Neuronal stem cell (in vitro differentiated cells): ENCODE measurements around the gene SMARCA5. TPM values are rescaled to one million over a fixed set of nuclear protein-coding genes. Genes with fewer than 3 reads are reported as not detected.

ENCODE experiments used
- DNase-seq: peaks from one replicate; pipeline ENCODE4 v3.0.0-alpha.2; 2013; ENCODE audit warnings: low spot score
- H2AFZ ChIP-seq: one replicate; pipeline ENCODE4 v1.6.1; 2013; ENCODE audit warnings: mild to moderate bottlenecking, low read length, inconsistent platforms
- H2AK5ac ChIP-seq: 2 replicates; pipeline ENCODE4 v1.6.1; 2013; ENCODE audit warnings: low read depth, mild to moderate bottlenecking, inconsistent platforms, low read length, moderate library complexity, mixed read lengths
- H2BK120ac ChIP-seq: 2 replicates; pipeline ENCODE4 v1.6.1; 2013; ENCODE audit warnings: low read depth, mild to moderate bottlenecking, inconsistent platforms, low read length, moderate library complexity, mixed read lengths
- H2BK12ac ChIP-seq: one replicate; pipeline ENCODE4 v1.6.1; 2013; ENCODE audit warnings: low read length, inconsistent platforms
- H2BK15ac ChIP-seq: 2 replicates; pipeline ENCODE4 v1.6.1; 2013; ENCODE audit warnings: mild to moderate bottlenecking, low read length, inconsistent platforms, mixed read lengths
- H2BK5ac ChIP-seq: one replicate; pipeline ENCODE4 v1.6.1; 2013; ENCODE audit warnings: inconsistent platforms, mild to moderate bottlenecking, low read length, moderate library complexity
- H3K14ac ChIP-seq: one replicate; pipeline ENCODE4 v1.6.1; 2013; ENCODE audit warnings: low read length, inconsistent platforms
- H3K18ac ChIP-seq: 2 replicates; pipeline ENCODE4 v1.6.1; 2013; ENCODE audit warnings: low read length, inconsistent platforms
- H3K23ac ChIP-seq: 2 replicates; pipeline ENCODE4 v1.6.1; 2013; ENCODE audit warnings: low read depth, mild to moderate bottlenecking, mixed read lengths, low read length, inconsistent platforms; ENCODE audit not compliant: poor library complexity
- H3K27ac ChIP-seq: replicated peaks from 3 replicates; pipeline ENCODE4 v1.5.1; 2013; ENCODE audit warnings: low read length, inconsistent platforms
- H3K27me3 ChIP-seq, 3 experiments: 2 replicates each; pipeline ENCODE4 v1.6.1; 2013; ENCODE audit warnings: low read length in 3 of 3, mild to moderate bottlenecking in 2 of 3, inconsistent platforms in 1 of 3, low read depth in 1 of 3, mixed read lengths in 1 of 3, moderate library complexity in 1 of 3; ENCODE audit not compliant: control insufficient read depth in 3 of 3, insufficient read depth in 3 of 3
- H3K36me3 ChIP-seq, 2 donors: replicated peaks in 1 of 2; 2 replicates each; pipeline ENCODE4 v1.6.1; 2013; ENCODE audit warnings: low read length in 2 of 2; ENCODE audit not compliant: control insufficient read depth in 2 of 2, insufficient read depth in 2 of 2
- H3K4ac ChIP-seq: 2 replicates; pipeline ENCODE4 v1.6.1; 2013; ENCODE audit warnings: inconsistent platforms, mild to moderate bottlenecking, low read length, moderate library complexity
- H3K4me1 ChIP-seq, 2 donors: 1 replicate in 1 of 2; 2 replicates in 1 of 2; pipeline ENCODE4 v1.6.1; 2013; ENCODE audit warnings: low read length in 2 of 2, low read depth in 1 of 2; ENCODE audit not compliant: control insufficient read depth in 2 of 2, insufficient read depth in 1 of 2
- H3K4me2 ChIP-seq: one replicate; pipeline ENCODE4 v1.6.1; 2013; ENCODE audit warnings: mild to moderate bottlenecking, low read length, inconsistent platforms; ENCODE audit not compliant: insufficient read depth, poor library complexity, severe bottlenecking
- H3K4me3 ChIP-seq, 2 donors: 2 replicates each; pipeline ENCODE4 v1.5.1; 2013; ENCODE audit warnings: low read length in 2 of 2, mild to moderate bottlenecking in 2 of 2, inconsistent platforms in 1 of 2, moderate library complexity in 1 of 2
- H3K79me1 ChIP-seq: one replicate; pipeline ENCODE4 v1.6.1; 2013; ENCODE audit warnings: low read depth, mild to moderate bottlenecking, inconsistent platforms, low read length, moderate library complexity
- H3K9ac ChIP-seq: one replicate; pipeline ENCODE4 v1.6.1; 2013; ENCODE audit warnings: mild to moderate bottlenecking, low read depth, low read length, inconsistent platforms; ENCODE audit not compliant: poor library complexity
- H3K9me3 ChIP-seq, 2 donors: replicated peaks in 1 of 2; 2 replicates each; pipeline versions ENCODE3 to v1.6.1; 2013; ENCODE audit warnings: low read length in 2 of 2, mild to moderate bottlenecking in 2 of 2, inconsistent platforms in 1 of 2, low read depth in 1 of 2, mixed read lengths in 1 of 2, moderate library complexity in 1 of 2; ENCODE audit not compliant: control insufficient read depth in 2 of 2, insufficient read depth in 1 of 2
- H4K8ac ChIP-seq: one replicate; pipeline ENCODE4 v1.6.1; 2013; ENCODE audit warnings: low read depth, mild to moderate bottlenecking, inconsistent platforms, low read length, moderate library complexity
- H4K91ac ChIP-seq: one replicate; pipeline ENCODE4 v1.6.1; 2013; ENCODE audit warnings: low read length, low read depth, mild to moderate bottlenecking, inconsistent platforms; ENCODE audit not compliant: poor library complexity
- WGBS, 2 donors: extraction: QIAGEN DNeasy Blood & Tissue Kit; methylation state at CpG; one replicate each; pipeline ENCODE4 v1.1.7; 2013; ENCODE audit warnings: missing lambda C conversion rate in 2 of 2, mixed read lengths in 1 of 2; ENCODE audit not compliant: insufficient read length in 2 of 2, insufficient replicate concordance in 1 of 2; ENCODE audit errors: extremely low coverage in 2 of 2; 5-methylcytosine and 5-hydroxymethylcytosine counted together
- polyA plus RNA-seq, 2 experiments: library from polyadenylated mRNA; stranded (reverse); fragments of 200-250 nt; gene quantifications; one replicate each; pipeline ENCODE4 v1.2.3, GENCODE V29; 2013

SMARCA5 gene
- 71.7 TPM for polyA plus RNA-seq (2013, experiment 1 of 2)
- polyA plus RNA-seq (2013, experiment 2 of 2) = 72.7 TPM

- H3K9me3 ChIP-seq = peaks cover 0 to 4% of the 10 kb centered on the region in 2 donors
- peak within 1 kb of the TSS; percentile 99 for H3K23ac ChIP-seq
- peak within 1 kb of the TSS; percentile 95 for H2BK5ac ChIP-seq
- no peaks in the 10 kb centered on the region for H3K27me3 ChIP-seq
- H2AFZ ChIP-seq = peak within 1 kb of the TSS; percentile 88
- peak within 1 kb of the TSS; percentile 98 for H3K4ac ChIP-seq
- peak within 1 kb of the TSS; percentile 99 for H3K18ac ChIP-seq
- peak within 1 kb of the TSS; percentile 80 for H3K4me2 ChIP-seq
- WGBS, 2 donors = no CpG with 5 or more reads among the region's 86 CpGs
- peak within 1 kb of the TSS; percentile 95 to 99 for H3K4me3 ChIP-seq
- no peaks in the 10 kb centered on the region for H3K79me1 ChIP-seq
- H2BK12ac ChIP-seq = peak within 1 kb of the TSS; percentile 1
- H3K9ac ChIP-seq = peak within 1 kb of the TSS; percentile 100
- peak within 1 kb of the TSS; percentile 97 for H3K14ac ChIP-seq
- no peak within 1 kb of the TSS for H4K8ac ChIP-seq
- H3K36me3 ChIP-seq = peaks cover 0 to 33% of the 10 kb centered on the region in 2 donors
- H3K4me1 ChIP-seq = peaks cover 2 to 4% of the 10 kb centered on the region in 2 donors
- peak within 1 kb of the TSS; percentile 87 for H2BK120ac ChIP-seq
- peak within 1 kb of the TSS; percentile 99 for H3K27ac ChIP-seq
- DNase-seq = peak; percentile 97
- peak within 1 kb of the TSS; percentile 96 for H2AK5ac ChIP-seq
- peak within 1 kb of the TSS; percentile 95 for H4K91ac ChIP-seq
- peak within 1 kb of the TSS; percentile 58 for H2BK15ac ChIP-seq
Observed at GRCh38 chr4:143513314-143514168, at the start of gene SMARCA5. TSS of gene SMARCA5 (plus strand) at chr4:143513702. CDS start at chr4:143513925, 223 bp downstream.

DNA sequence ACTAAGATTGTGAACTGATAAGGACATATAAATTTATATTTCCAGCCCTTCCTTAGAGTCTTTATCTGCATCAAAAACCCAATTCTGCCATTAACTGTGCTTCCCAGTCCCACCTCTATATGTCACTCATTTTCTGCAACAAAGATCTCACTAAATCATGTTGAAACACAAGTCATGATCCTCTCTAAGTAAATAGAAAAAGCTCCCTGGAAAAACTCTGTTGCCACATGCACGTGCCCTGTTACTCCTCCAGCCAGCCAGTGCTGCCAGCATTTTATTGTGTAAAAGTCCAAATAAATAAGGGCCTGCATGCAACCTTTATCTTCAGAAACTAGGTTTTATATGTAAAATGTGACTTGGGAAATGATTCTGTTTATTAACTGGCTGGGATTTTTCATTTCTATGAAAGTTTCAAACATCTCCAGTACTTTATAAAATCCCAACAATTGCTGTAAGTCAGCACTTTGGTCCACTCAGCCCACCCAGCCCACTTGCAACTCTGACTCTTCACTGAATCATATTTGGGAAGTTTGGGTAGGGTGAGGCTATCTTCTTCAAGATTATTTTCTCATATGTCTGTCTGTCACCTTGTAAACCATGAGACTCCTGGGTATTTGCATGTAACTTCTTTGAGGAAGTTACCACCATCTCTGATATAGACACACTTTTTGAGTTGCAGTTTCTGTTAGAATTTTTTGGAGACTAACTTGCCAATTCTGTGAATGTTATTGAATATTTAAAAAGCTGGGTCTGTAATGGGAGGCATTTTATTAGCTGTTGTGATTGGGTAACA is 40.0 kb upstream of the SMARCA5 start:
- Histone ChIP-seq H3K4me1 (no peaks in the 10 kb centered on the region), H2BK15ac (no peak overlapping the region), H3K27ac (no peak overlapping the region), H3K18ac (no peak overlapping the region), H4K91ac (no peak overlapping the region), H4K8ac (no peak overlapping the region), H3K36me3 (peaks cover 0 to 22% of the 10 kb centered on the region in 2 donors), H3K9ac (no peak overlapping the region), H3K14ac (no peak overlapping the region), H3K4ac (no peak overlapping the region), H3K4me3 (no peak overlapping the region), H3K9me3 (no peaks in the 10 kb centered on the region), H2BK12ac (no peak overlapping the region), H2AK5ac (no peak overlapping the region), H3K79me1 (no peaks in the 10 kb centered on the region), H2AFZ (no peak overlapping the region), H2BK120ac (no peak overlapping the region), H2BK5ac (no peak overlapping the region), H3K23ac (no peak overlapping the region), H3K27me3 (no peaks in the 10 kb centered on the region), H3K4me2 (no peak overlapping the region)
- WGBS, 2 donors = no CpG with 5 or more reads among the region's 1 CpG
- no peak for DNase-seq

DNA sequence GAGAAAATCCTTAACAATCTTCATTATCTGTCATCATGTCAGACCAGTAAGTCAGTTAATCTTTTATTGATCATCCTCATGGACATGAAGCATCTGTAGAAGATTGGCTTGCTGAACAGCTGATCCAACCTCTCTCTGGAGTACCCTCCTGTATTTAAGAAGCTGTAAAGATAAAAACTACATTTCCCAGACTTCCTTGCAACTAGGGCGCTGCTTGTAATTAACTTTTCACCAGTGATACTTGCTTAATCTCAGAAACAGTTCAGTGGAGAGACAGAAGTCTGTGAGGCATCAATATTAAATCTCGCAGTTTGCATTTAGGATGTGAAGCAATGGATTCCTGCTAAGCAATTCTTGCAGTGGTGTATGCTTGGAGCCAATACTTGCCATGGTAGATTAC is 36.0 kb upstream of the SMARCA5 start:
- no peak overlapping the region for H3K9ac ChIP-seq
- H3K9me3 ChIP-seq = no peaks in the 10 kb centered on the region
- no peak overlapping the region for H3K4ac ChIP-seq
- no peak overlapping the region for H3K23ac ChIP-seq
- no peak overlapping the region for H4K91ac ChIP-seq
- no peak overlapping the region for H2BK120ac ChIP-seq
- H2AFZ ChIP-seq = no peak overlapping the region
- no peaks in the 10 kb centered on the region for H3K4me1 ChIP-seq
- H3K36me3 ChIP-seq = peaks cover 0 to 5% of the 10 kb centered on the region in 2 donors
- no peak overlapping the region for H2BK12ac ChIP-seq
- no peaks in the 10 kb centered on the region for H3K27me3 ChIP-seq
- no CpG with 5 or more reads among the region's 2 CpGs for WGBS, 2 donors
- no peak overlapping the region for H3K4me3 ChIP-seq
- no peak overlapping the region for H2AK5ac ChIP-seq
- no peak overlapping the region for H2BK5ac ChIP-seq
- no peak for DNase-seq
- H3K18ac ChIP-seq = no peak overlapping the region
- H3K79me1 ChIP-seq = no peaks in the 10 kb centered on the region
- no peak overlapping the region for H4K8ac ChIP-seq
- H3K27ac ChIP-seq = no peak overlapping the region
- no peak overlapping the region for H3K4me2 ChIP-seq
- no peak overlapping the region for H3K14ac ChIP-seq
- H2BK15ac ChIP-seq = no peak overlapping the region

DNA sequence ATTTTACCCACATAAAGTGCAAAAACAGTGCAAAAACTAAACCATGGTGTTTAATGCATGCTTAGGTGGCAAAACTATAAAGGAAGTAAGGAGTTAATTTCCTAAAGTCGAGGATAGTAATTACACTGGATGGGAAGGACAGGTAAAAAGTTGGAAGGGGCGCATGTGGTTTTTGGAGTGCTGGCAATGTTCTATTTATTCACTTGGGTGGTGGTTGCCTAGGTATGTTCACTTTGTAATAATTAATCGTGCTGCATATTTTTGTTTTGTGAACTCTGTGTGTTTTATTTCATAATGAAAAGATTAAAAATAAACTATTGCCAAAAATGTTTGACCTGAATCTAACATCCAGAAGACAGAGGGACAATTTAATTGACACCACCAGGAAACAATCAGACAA is 32.1 kb upstream of the SMARCA5 start:
- no peaks in the 10 kb centered on the region for H3K79me1 ChIP-seq
- no peak overlapping the region for H3K14ac ChIP-seq
- H2BK12ac ChIP-seq = no peak overlapping the region
- no peak overlapping the region for H3K27ac ChIP-seq
- no peak overlapping the region for H2AFZ ChIP-seq
- no peak overlapping the region for H2BK15ac ChIP-seq
- H3K4ac ChIP-seq = no peak overlapping the region
- no peak overlapping the region for H2AK5ac ChIP-seq
- no peak overlapping the region for H3K4me3 ChIP-seq
- H3K4me1 ChIP-seq = no peaks in the 10 kb centered on the region
- no peak overlapping the region for H2BK120ac ChIP-seq
- H3K4me2 ChIP-seq = no peak overlapping the region
- no peaks in the 10 kb centered on the region for H3K36me3 ChIP-seq
- no peaks in the 10 kb centered on the region for H3K27me3 ChIP-seq
- H3K9ac ChIP-seq = no peak overlapping the region
- no peak overlapping the region for H3K18ac ChIP-seq
- H3K23ac ChIP-seq = no peak overlapping the region
- WGBS, 2 donors = no CpG with 5 or more reads among the region's 3 CpGs
- no peak overlapping the region for H2BK5ac ChIP-seq
- no peak overlapping the region for H4K8ac ChIP-seq
- no peak for DNase-seq
- no peak overlapping the region for H4K91ac ChIP-seq
- H3K9me3 ChIP-seq = no peaks in the 10 kb centered on the region
